Frontal cortex (tissue), 4 donors: ENCODE results near the gene TCF15. TPM values are rescaled to one million over a fixed set of nuclear protein-coding genes. Genes with fewer than 3 reads are reported as not detected.

Source experiments
- DNase-seq, 2 donors: peaks; one replicate each; pipeline ENCODE4 v3.0.0; 2012; ENCODE audit warnings: low spot score in 2 of 2
- FAIRE-seq: peaks from 2 replicates; lab custom pipeline; 2012; peaks lifted over from hg19 to GRCh38; lab: Jason Lieb, UNC
- total RNA-seq: library from RNA; depleted of rRNA; stranded (reverse); fragments of >200 nt; gene quantifications from one replicate; pipeline ENCODE4 v1.2.3, GENCODE V29; 2014
- donor health status: control.
- donor health status: control.
- donor health status: control.

Gene TCF15
- total RNA-seq, 1 donor from 2014 or later = under 0.01 TPM

GRCh38 chr20:562232-562897, 47.7 kb downstream of the TCF15 start:
- FAIRE-seq (no peak), DNase-seq (no peak)

DNA sequence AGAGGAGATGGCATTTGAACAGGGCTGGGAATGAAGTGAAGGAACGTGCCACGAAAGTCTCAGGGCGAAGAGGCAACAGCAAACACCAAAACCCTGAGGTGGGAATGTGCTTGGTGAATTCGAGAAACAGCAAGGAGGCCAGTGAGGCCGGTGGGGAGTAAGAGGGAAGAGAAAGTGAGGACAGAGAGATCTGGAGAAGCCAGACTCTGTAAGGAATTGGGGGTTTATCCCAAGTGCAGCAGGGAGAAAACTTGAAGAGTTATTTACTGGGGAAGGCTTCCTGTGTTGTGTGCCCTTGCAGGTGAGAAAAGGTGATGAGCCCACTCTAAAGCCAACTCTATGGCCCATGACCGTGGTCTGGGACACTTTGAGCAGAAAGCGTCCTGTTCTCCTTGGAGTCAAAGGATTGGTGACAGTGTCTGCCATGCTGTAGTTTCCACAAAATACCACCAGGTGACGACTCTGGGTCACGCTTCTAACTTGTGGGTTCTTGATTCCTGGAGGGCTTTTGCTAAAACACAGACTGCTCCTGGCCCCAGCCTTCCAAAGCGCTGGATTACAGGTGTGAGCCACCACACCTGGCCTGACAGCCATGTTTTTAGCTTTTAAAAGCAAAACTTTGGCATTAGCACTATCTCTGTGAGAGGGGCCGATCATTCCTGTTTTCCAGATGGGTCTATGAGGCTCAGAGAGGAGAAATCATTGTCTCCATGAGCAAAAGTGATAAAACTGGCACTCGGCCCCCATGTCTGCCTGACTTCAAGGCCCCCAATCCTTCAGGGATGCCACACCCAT, 48.5 kb downstream of the TCF15 start:
- peak; percentile 56 to 82 for DNase-seq
- FAIRE-seq = no peak

DNA sequence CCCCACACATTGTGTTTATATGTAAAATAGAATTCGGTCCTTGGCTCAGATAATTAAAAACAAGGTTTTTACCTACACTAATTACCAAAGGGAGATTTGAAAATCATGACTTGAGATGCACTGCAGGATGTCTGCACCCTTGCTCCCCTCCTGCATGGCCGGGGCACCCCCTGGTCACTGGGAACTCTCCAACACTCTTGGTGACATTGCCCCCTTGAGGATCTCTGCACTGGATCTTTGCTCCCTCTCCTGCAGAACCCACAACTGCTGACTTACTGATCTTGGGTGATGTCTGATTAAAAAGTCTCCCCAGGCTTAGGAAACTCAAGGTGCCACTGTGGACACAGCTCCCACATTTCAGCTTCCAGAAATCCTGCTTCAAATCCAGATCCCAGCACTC, 49.4 kb downstream of the TCF15 start:
- FAIRE-seq (no peak), DNase-seq (no peak)

GRCh38 chr20:558117-558516, 52.0 kb downstream of the TCF15 start:
- FAIRE-seq = no peak
- DNase-seq = no peak

DNA sequence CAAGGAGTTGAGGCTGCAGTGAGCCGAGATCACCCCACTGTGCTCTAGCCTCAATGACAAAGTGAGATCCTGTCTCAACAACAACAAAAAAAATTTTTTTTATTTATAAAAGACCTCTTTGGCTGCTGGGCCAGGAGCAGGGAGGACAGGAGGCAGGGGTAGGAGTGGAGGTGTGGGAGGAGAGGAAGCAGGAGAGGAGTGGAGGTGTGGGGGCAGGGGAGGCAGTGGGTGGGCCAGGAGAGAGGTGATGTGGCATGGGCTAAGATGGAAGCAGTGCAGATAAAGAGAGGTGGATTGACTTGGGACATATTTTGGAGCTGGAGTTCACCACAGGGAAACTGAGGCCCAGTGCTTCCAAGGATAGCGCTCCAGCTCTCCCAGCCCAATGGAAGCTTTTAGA, 53.1 kb downstream of the TCF15 start:
- no peak for FAIRE-seq
- DNase-seq = no peak

- no peak for DNase-seq
- no peak for FAIRE-seq
These were observed 54.1 kb downstream of the TCF15 start for GRCh38 chr20:555976-556385.

Other genes with a start within 250 kb of the TCF15 start
- gene TRIB3, start 229.5 kb downstream of the TCF15 start, total RNA-seq = 12.6 TPM
- 15.1 TPM for gene RBCK1, start 202.0 kb downstream of the TCF15 start, total RNA-seq
- gene TBC1D20, start 147.8 kb downstream of the TCF15 start, total RNA-seq = 12.6 TPM
- 179 TPM for gene CSNK2A1, start 66.5 kb downstream of the TCF15 start, total RNA-seq
- gene SRXN1, start 42.9 kb upstream of the TCF15 start, total RNA-seq = 12.6 TPM
- 1.6 TPM for gene SCRT2, start 65.5 kb upstream of the TCF15 start, total RNA-seq
- under 0.01 TPM for gene SLC52A3, start 158.2 kb upstream of the TCF15 start, total RNA-seq
- 8.6 TPM for gene FAM110A, start 223.4 kb upstream of the TCF15 start, total RNA-seq